HepG2 (cell line): ENCODE data around the gene OPRL1. TPM values are rescaled to one million over a fixed set of nuclear protein-coding genes. Genes with fewer than 3 reads are reported as not detected.

Experiments
- ATF2 ChIP-seq: sonication (generic); formaldehyde crosslinking; IDR thresholded peaks from 2 replicates; pipeline ENCODE4 v1.4.0; 2020; ENCODE audit warnings: missing genetic modification reagents
- BRF2 ChIP-seq: sonication (generic); formaldehyde crosslinking; IDR thresholded peaks from 2 replicates; pipeline ENCODE4 v1.8.1; 2022; ENCODE audit warnings: mild to moderate bottlenecking, missing genetic modification reagents
- DMAP1 ChIP-seq: IDR thresholded peaks from 2 replicates; pipeline ENCODE4 v1.6.1; 2016
- DZIP1 ChIP-seq: sonication (generic); formaldehyde crosslinking; IDR thresholded peaks from 2 replicates; pipeline ENCODE4 v1.5.0; 2020; ENCODE audit warnings: mild to moderate bottlenecking, missing genetic modification reagents
- KDM5B ChIP-seq: sonication (generic); formaldehyde crosslinking; IDR thresholded peaks from 2 replicates; pipeline ENCODE4 v1.4.0; 2020; ENCODE audit warnings: missing genetic modification reagents, mild to moderate bottlenecking, borderline replicate concordance
- USF2 ChIP-seq, 2 experiments: sonication (generic) in 1 of 2; formaldehyde crosslinking in 1 of 2; IDR thresholded peaks; 2 replicates each; pipeline versions ENCODE4 v1.5.1 to v1.6.1; 2011 to 2020; ENCODE audit warnings: borderline replicate concordance in 1 of 2, low read depth in 1 of 2, low read length in 1 of 2, mild to moderate bottlenecking in 1 of 2, missing genetic modification reagents in 1 of 2, moderate library complexity in 1 of 2
- ZMAT5 ChIP-seq: sonication (generic); formaldehyde crosslinking; IDR thresholded peaks from 2 replicates; pipeline ENCODE4 v1.5.0; 2020; ENCODE audit warnings: mild to moderate bottlenecking, low read depth, missing genetic modification reagents, borderline replicate concordance
- ZNF142 ChIP-seq: sonication (generic); formaldehyde crosslinking; IDR thresholded peaks from 2 replicates; pipeline ENCODE4 v1.4.0; 2020; ENCODE audit warnings: missing genetic modification reagents
- ZNF335 ChIP-seq: sonication (generic); formaldehyde crosslinking; IDR thresholded peaks from 2 replicates; pipeline ENCODE4 v1.4.0; 2020; ENCODE audit warnings: missing genetic modification reagents
- ZNF670 ChIP-seq: sonication (generic); formaldehyde crosslinking; IDR thresholded peaks from 2 replicates; pipeline ENCODE4 v1.8.0; 2022; ENCODE audit warnings: mild to moderate bottlenecking, missing genetic modification reagents, borderline replicate concordance
- ZSCAN9 ChIP-seq: IDR thresholded peaks from 2 replicates; pipeline ENCODE4 v1.6.1; 2016; ENCODE audit warnings: borderline replicate concordance
- polyA plus RNA-seq, 8 experiments: library from polyadenylated mRNA; depleted of rRNA in 3 of 8; stranded (reverse) in 7 of 8; unstranded in 1 of 8; fragments of >200 nt; fragmentation: Illumina TruSeq in 4 of 8; extraction: Trizol in 4 of 8; gene quantifications; 2 replicates each; pipeline versions ENCODE4 v1.2.1 to v1.2.3, GENCODE V29; 2011 to 2016; ENCODE audit warnings: low read depth in 4 of 8, missing spikeins in 1 of 8, mixed read lengths in 1 of 8; ENCODE audit not compliant: insufficient read depth in 1 of 8
- total RNA-seq, 5 experiments: library from RNA; depleted of rRNA; stranded (reverse); fragments of >200 nt; fragmentation: Illumina TruSeq; extraction: Trizol; gene quantifications; 2 replicates each; pipeline ENCODE4 v1.2.3, GENCODE V29; 2016; ENCODE audit warnings: low read depth in 1 of 5

OPRL1 gene
- total and polyA plus RNA-seq, 2 of the 13 experiments (the other 11 are each of a cell fraction or from before 2014, with no cell fraction given): 0.35 to 0.71 TPM

- no peak; the same call in 1 of the 2 replicates for TF ChIP-seq USF2 (IDR thresholded peaks at IDR 0.05; ENCODE audit: low read depth, low read length)
- 0 out of 2 replicates have a peak, but pooled peaks have one; percentile 61 for TF ChIP-seq USF2 (CRISPR knock-in tag; IDR thresholded peaks at IDR 0.05; ENCODE audit: borderline replicate concordance)
- peak; percentile 98 for TF ChIP-seq ZNF670 (CRISPR knock-in tag)
- peak; percentile 92 for TF ChIP-seq ATF2 (CRISPR knock-in tag)
- no peak; the same call in 1 of the 2 replicates for TF ChIP-seq ZNF142 (CRISPR knock-in tag)
- peak; percentile 97 for TF ChIP-seq DZIP1
- TF ChIP-seq ZSCAN9 (CRISPR knock-in tag): peak; percentile 50; the same call in 1 of the 2 replicates
- no peak for TF ChIP-seq BRF2 (CRISPR knock-in tag)
- TF ChIP-seq ZNF335 (CRISPR knock-in tag): 0 out of 2 replicates have a peak, but pooled peaks have one; percentile 57
- TF ChIP-seq KDM5B: peak; percentile 96
- peak; percentile 83 for TF ChIP-seq DMAP1 (CRISPR knock-in tag)
- TF ChIP-seq ZMAT5 (CRISPR knock-in tag): peak; percentile 76; the same call in 1 of the 2 replicates
Observed at GRCh38 chr20:64062596-64063388, 17.1 kb upstream of the OPRL1 start, which contains the start of gene TCEA2 (continued).
